CD4-positive, alpha-beta T cell treated with Interleukin-6 for 4 hours (primary cell): ENCODE measurements around the gene BSDC1.

Source experiments
- DNase-seq: peaks from one replicate; pipeline ENCODE4 v3.0.0-alpha.2; 2020; ENCODE audit warnings: mixed read lengths

The BSDC1 gene

DNA sequence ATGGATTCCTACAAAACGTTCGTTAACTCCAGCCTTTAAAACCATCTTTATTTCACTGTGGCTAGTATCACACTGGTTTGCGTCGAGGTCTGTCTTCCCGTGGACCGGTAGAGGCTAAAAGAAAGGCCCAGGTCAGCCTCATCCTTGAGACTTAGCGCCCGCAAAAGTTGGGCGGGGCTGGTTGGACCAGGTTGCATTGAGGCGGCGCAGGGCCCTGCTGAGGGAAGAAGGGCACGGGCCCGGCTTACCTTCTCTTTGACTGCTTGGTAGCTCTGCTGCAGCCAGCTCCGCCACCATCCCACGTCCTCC lies 455 bp downstream of the BSDC1 start:
- DNase-seq: peak; percentile 40

DNA sequence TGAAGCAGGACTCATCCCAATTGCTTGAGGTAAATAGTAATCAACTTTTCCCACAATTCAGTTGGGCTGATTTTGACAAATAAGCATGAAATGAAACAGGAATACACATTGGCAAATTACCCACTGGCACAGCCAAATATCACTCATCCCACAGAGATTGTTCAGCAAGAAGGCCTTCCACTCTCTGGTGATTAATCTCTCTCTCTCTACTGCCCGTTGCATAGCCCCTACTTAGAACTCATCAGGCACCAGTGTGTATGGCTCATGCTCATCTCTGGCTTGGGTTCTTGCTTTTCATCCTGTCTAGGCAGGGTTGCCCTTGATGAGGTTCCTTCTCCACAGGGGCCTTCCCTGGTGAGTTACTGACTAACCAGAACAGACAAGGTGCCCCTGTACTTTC lies 1.1 kb downstream of the BSDC1 start:
- DNase-seq: no peak

DNA sequence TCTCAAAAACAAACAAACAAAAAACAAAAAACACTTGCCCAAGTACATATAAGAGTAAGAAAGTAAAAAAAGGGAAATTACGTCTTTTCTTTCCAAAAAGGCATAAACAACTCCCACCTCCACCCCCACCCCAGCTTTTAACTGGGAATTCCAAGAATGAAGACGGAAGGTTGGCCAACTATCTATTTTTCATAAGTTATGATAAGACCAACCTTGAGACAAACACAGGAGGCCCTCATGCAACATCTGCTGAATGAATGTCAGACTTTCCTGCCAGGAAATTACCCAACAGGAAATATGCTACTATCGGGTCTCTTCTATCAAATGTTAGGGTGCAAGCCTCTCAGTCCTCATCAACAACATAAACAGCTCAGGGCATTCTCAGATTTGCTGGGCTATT lies 1.9 kb downstream of the BSDC1 start:
- no peak for DNase-seq

GRCh38 chr1:32390904-32391870 lies 3.1 kb downstream of the BSDC1 start:
- DNase-seq: no peak

- no peak for DNase-seq
Measured at GRCh38 chr1:32388641-32389040, 5.6 kb downstream of the BSDC1 start.

DNA sequence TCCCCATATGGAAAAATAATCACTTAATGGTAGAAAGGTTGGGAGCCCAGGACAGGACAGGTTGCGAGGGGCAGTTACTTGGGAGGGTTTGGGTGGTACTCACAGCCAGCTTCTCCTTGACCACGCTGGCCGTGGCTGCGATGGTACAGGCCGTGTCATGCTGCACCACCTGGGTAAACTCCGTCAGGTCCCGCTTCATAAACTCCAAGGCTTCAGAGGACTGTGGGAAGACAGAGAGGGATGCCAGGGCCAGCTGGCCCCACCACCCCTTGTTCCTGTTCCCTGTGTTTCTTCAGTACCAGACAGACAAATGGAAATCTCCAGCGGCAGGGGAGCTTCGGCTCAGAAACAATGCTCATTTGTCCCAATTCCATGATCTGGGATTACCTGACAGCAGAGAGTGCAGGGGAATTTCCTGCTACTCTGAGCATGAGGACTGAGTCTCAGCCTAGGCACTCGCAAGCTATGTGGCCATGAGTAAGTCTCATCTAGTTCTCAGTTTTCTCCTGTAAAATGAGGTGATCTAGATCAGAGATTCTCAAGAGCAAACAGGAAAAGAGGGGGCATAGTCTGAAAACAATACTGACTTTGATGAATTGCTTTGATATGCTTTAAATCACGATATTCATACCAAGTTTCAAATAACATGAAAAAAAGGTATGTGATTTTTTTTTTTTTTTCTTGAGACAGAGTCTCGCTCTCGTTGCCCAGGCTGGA lies 7.4 kb downstream of the BSDC1 start:
- DNase-seq: peak; percentile 10

DNA sequence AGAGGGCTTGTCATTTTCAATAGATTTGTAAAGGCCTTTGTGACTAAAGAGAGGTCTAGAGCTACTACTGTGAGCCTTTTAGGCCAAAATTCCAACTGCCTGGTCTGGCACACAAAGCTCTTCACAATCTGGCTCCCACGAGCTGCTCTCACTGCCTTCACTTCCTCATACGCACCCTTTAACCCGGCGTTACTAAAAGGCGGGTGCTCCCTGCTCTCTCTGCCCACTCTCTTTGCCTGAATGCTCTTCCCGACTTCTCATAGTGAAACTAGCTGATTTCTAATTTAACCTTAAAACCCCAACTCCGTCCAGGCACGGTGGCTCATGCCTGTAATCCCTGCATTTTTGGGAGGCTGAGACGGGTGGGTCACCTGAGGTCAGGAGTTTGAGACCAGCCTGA lies 14.2 kb downstream of the BSDC1 start:
- no peak for DNase-seq

- DNase-seq: no peak
Measured at GRCh38 chr1:32377541-32378220, 16.6 kb downstream of the BSDC1 start.

- DNase-seq: no peak
Measured at GRCh38 chr1:32376199-32376598, 18.0 kb downstream of the BSDC1 start.

GRCh38 chr1:32373996-32374592 lies 20.1 kb downstream of the BSDC1 start:
- no peak for DNase-seq

- peak; percentile 74 for DNase-seq
Measured at GRCh38 chr1:32372149-32372756, 22.0 kb downstream of the BSDC1 start.

DNA sequence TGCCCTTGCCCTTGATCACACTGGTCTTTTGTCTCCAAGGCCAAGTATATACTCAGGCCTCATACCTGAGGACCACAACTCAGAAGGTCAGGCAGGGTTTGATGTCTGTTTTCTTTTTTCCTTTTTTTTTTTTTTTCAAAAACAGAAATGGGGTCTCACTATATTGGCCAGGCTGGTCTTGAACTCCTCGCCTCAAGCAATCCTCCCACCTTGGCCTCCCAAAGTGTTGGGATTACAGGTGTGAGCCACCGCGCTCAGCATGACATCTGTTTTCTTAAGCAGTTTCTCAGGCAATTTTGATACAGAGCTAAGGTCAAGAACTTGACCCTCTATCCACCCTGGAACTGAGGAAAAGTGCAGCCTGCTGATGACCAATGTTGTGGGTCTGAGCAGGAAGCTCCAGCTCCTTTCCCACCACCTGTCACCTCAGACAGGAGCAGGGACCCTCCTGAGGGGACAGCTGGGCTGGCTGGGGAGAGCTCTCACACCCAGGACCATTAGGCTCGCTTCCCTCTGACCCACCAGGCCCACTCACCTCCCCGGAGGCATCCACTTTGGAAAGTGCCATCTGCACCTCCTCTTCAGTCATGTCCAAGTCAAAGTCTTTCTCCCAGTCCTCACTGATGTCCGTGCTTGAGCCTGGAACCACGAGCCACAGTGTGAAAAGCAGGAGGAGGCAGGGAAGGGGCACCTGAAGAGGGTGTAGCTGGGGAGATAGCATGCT lies 26.2 kb downstream of the BSDC1 start:
- DNase-seq: no peak

DNA sequence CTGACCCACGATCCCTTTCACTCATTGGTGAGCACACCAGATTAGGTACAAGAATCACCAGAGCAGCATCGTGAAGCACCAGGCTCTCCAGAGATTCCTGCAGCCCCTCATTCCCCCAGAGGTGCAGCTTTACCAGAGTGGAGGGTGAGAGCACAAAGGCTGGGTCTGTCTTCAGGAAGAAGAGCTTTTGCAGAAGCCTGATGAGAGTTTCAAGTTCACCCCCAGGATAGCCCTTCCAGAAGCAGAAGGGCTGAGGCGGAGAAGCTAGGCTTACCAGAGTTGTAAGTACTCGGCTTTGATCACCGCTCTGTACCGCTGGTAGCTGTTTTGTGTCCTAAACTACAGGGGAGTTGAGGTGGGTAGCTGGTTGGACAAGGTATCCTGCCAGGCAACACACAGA lies 28.8 kb downstream of the BSDC1 start:
- DNase-seq: no peak

DNA sequence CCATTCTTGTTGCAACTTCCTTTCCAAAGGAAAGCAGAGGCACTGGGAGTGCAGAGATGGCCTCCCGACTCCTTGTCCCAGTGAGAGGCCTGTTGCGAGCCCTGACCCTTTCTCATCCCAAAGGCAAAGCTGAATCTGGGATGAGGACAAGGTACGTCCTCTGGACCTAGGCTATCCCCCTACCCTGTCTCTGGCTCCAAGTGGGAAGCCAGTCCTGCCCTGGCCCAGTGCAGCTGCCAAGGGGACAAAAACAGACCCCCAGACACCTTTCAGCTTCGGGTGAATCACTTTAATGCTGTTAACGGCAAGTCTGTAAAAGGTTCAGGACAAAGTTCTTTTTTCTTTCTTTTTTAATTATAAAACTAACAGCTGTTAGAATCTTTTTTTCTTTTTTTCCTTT lies 29.4 kb downstream of the BSDC1 start:
- DNase-seq: no peak

GRCh38 chr1:32363713-32364112 lies 30.5 kb downstream of the BSDC1 start:
- DNase-seq: no peak

DNA sequence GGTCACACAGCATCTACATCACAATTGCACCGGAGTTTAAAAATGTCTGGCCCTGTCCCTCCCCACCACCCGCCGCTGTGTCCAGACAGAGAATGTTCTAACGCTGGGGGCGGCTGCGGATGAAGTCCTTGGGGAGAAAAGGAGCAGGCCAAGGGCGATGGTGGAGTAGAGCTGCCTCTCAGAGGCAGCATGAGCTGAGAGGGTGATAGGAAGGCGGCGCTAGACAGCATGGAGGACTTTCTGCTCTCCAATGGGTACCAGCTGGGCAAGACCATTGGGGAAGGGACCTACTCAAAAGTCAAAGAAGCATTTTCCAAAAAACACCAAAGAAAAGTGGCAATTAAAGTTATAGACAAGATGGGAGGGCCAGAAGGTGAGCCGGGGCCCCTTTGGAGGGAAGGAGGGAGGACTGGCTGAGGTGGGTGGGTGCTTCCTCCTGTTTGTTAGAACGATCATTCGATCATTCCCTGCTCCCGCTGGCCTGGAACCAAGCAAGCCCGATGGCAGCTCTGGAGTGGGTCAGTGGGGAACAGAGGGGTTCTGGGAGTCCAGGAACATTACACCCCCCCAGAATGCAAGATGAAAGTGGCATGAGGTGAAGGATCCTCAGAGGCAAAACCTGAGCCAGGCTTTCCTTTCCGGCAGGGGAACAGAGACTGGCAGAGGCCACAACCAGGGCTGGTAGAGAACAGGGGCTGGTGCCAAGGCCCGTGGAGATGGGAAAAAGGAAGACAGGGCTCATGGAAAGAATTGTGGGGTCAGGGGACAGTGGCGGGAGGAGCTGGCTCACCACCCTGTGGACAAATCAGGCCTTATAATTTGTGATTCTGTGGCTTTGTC lies 31.5 kb downstream of the BSDC1 start, which contains the start of the genes FAM229A and TSSK3:
FAM229A (minus strand) TSS at position 12 of the 840 bp plus-strand sequence. CDS start 394 bp downstream, outside the sequence.
TSSK3 (plus strand) TSS at position 66 of the 840 bp plus-strand sequence; CDS start at position 229, 163 bp downstream.
- no peak for DNase-seq

GRCh38 chr1:32361674-32362473 lies 32.4 kb downstream of the BSDC1 start:
- peak; percentile 52 for DNase-seq

- no peak for DNase-seq
Measured at GRCh38 chr1:32361308-32361673, 33.0 kb downstream of the BSDC1 start.

DNA sequence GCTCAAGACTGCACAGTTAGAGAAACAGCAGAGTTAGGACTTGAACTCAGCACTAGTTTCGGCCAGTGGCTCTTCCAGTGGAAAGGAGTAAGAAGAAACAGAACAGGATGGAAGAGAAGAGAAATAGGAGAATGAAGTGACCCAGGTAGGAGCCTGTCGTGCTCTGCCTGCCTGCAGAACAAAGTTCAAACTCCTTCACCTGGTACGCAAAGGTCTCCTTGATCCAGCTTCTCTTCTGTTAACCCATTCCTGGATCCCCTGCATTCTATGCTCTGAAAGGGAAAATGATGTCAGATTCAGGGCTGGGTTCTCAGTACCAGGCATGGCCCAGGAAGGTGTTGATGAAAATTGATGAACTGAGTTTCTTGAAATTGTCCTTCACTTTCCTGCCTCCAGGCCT lies 35.8 kb downstream of the BSDC1 start:
- DNase-seq: no peak

GRCh38 chr1:32357614-32358013 lies 36.6 kb downstream of the BSDC1 start:
- no peak for DNase-seq
